ENCODE results near the gene OPN4.

OPN4 gene

DNA sequence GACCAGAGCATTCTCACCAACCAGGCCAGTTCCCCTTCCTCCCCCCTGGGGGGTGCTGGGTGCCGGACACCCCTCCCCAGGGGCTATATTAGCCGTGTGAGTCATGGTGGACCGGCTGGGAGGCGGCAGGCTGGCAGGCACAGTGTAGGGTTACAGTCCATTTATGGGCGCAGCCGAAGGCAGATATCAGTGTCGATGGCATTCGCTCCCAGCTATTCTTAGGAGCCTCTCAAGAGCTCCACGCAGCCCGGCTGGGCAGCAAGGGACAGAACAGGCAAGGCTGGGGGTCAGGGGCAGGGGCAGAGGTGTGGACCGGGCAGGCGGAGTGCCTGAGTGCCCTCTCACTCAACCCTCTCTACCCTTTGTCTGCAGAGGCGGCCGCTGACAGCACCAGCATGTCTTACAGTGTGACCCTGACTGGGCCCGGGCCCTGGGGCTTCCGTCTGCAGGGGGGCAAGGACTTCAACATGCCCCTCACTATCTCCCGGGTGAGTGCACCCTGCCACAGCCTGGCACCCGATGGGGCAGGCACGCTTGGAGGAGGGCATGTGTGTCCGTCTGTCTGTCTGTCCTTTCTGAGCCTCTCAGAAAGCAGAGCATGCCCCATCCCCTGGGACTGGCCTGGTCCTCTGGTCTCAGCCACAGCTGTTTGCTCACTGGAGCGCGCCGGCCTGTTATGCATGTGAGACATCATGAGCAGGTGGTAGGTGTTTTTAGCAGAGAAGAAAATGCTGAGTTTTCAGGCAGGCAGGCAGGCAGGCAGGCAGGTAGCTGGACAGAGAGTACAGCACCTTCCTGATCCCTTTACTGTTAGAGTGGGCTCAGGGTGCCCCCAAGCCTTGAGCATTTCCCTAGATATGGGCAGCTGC is 14.2 kb downstream of the OPN4 start, which contains the start of gene LDB3:
Gene LDB3, plus strand, starts transcription at position 215 of the 869 bp plus-strand sequence. Its CDS starts 181 bp downstream, at position 396.
- no peak for DNase-seq (ENCODE audit: extremely low read depth, low read depth)

DNA sequence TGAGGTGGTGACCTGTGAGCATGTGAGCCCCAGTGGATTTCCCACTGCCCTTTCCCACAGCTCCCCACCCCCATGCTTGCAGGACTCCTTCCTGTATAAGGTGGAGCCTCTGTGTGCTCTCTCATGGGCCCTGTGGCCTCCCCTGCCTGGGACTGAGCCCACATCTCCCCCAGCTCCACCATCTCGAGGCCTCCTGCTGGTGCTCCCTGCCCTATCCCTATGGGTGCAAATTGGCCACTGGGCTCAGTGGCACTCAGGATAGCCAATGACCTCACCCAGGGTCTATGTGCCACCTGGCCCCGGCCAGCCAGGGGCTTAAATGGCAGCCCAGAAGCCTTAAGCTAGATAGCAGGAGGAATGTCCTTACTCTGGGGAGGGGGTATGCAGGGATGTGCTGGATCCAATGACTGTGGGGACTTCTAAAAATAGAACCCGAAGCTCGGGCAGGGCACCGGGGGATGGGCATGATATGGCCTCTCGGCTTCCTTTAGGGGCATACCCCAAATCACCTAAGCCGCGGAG is 16.0 kb downstream of the OPN4 start:
- TF ChIP-seq, protein P1, sequence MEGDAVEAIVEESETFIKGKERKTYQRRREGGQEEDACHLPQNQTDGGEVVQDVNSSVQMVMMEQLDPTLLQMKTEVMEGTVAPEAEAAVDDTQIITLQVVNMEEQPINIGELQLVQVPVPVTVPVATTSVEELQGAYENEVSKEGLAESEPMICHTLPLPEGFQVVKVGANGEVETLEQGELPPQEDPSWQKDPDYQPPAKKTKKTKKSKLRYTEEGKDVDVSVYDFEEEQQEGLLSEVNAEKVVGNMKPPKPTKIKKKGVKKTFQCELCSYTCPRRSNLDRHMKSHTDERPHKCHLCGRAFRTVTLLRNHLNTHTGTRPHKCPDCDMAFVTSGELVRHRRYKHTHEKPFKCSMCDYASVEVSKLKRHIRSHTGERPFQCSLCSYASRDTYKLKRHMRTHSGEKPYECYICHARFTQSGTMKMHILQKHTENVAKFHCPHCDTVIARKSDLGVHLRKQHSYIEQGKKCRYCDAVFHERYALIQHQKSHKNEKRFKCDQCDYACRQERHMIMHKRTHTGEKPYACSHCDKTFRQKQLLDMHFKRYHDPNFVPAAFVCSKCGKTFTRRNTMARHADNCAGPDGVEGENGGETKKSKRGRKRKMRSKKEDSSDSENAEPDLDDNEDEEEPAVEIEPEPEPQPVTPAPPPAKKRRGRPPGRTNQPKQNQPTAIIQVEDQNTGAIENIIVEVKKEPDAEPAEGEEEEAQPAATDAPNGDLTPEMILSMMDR (IDR thresholded peaks at IDR 0.05; ENCODE audit: low read depth, low read length), result no peak
- no peak for DNase-seq (ENCODE audit: extremely low read depth, low read depth)

More for the DNA sequence above, 14.2 kb downstream of the OPN4 start, which contains the start of gene LDB3:
- TF ChIP-seq, protein P1 (IDR thresholded peaks at IDR 0.05; ENCODE audit: low read depth, low read length), result no peak

DNA sequence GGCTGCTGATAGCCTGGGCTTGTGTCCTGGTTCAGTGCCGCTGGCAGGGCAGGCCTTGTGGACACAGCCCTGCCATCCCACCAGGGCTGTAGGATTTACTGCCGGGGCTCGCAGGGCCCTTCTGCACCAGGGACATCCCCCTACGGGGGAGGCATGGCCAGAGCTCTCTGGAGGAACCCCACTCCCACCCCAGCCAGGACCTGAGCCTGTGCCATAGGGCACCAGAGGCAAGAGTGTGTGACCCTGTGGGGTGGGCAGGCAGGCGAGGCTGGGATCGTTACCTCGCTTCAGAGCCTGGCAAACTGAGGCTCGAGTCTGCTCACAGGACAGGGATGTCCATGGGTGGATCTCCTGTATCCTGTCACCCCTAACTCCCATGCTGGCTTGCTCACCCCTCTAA is 16.5 kb downstream of the OPN4 start:
- no peak for DNase-seq (ENCODE audit: extremely low read depth, low read depth)
- TF ChIP-seq, protein P1 (IDR thresholded peaks at IDR 0.05; ENCODE audit: low read depth, low read length), result no peak

DNA sequence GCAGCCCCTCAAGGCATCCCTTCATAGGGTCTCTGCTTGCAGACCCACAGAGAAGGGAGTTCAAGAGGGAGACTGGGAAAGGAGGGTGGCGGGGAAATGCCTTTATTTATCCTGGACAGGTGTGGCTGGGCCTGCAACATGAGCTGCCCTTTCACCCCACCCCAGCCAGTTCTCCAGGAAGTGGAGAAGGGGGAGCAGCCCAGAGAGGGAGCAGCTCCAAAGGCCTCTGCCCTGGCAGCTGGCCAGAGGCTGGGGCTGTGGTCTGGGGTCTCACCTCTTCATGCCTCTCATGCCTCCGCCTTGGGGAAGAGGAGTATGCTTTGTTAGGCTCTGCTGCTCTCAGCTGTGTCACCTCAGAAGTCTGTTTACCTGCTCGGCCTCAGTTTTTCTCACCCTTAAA is 17.1 kb downstream of the OPN4 start:
- TF ChIP-seq, protein P1 (IDR thresholded peaks at IDR 0.05; ENCODE audit: low read depth, low read length), result no peak
- no peak for DNase-seq (ENCODE audit: extremely low read depth, low read depth)

DNA sequence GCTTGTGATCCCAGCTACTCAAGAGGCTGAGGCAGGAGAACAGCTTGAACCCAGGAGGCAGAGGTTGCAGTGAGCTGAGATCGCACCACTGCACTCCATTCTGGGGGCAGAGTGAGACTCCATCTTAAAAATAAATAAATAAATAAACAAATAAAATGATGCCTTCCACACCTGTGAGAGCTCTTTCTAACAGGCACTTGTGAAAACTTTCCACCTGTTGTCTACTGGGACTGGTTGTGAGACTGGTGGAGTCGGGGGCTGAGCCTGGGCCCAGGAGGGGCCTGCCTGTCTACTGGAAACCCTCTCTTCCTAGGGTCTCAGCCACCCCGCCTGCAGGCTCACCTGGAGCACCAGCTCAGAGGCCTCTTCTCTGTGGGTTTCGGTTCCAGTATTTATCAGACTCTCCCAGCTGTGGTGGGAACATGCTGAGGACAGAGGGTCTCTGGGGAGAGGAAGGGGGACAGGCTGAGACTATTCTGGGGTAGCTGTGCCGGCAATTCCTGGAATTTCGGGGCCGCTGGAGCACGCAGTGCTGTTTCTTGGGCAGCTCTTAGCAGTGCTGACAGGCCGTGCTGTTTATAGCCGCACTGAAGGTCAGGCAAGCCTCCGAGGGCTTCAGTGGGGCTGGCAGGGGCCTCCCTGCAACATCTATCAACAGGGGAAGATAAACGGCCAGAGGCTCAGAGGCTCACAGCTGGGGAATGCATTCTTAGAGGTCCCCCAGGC is 17.8 kb downstream of the OPN4 start:
- no peak for DNase-seq (ENCODE audit: extremely low read depth, low read depth)
- TF ChIP-seq, protein P1 (IDR thresholded peaks at IDR 0.05; ENCODE audit: low read depth, low read length), result no peak

DNA sequence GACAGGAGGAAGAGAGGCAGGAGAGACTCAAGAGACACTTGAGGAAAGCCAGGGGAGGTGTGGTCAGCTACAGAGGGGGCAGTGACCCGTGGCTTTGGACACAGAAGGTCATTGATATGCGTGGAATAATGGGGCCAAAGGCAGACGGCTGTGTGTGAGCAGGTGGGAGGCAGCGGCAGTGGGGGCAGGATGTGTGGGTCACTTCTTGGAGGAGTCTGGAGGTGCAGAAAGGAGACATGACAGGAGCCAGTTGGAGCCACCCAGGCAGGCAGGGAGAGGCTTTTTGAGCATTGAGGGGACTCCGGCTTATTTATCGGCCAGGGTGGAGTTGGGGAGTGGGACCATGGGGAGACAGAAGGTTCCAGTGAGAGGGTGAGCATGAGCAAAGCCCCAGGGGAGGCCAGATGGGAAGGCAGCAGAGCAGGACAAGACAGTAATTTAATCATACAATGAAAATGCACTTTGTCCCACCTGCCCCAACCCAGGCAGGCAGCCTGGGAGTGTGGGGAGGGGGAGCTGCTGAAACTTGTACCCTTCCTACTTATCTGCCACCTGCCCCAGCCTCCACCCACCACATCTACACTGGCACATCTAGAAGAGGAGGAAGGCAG is 19.0 kb downstream of the OPN4 start:
- no peak for DNase-seq (ENCODE audit: extremely low read depth, low read depth)
- TF ChIP-seq, protein P1 (IDR thresholded peaks at IDR 0.05; ENCODE audit: low read depth, low read length), result no peak

Measured in AG09319 (cell line).